Measurements from ENCODE around the gene PCLAF. TPM values are rescaled to one million over a fixed set of nuclear protein-coding genes. Genes with fewer than 3 reads are reported as not detected.
"Not testable (repeated sequence)": the region's sequence is repeated elsewhere in the genome, so short reads cannot be mapped to it uniquely, and the experiment has no call there.

Gene PCLAF
- total and polyA plus RNA-seq, 2 donors from 2014 or later: 1.3 to 1.5 TPM

DNA sequence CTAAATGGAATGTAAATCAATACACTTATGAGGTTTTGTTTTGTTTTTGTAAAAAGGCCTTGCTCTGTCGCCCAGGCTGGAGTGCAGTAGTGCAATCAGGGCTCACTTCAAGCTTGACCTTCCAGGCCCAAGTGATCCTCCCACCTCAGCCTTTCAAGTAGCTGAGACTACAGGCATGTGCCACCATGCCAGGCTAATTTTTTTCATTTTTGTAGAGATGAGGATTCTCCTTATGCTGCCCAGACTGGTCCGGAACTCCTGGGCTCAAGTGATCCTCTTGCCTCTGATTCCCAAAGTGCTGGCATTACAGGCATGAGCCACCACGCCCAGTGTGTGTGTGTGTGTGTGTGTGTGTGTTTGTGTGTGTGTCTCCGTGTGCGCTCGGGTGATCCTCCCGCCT, 5.0 kb upstream of the PCLAF start:
- Histone ChIP-seq H3K4me3 (ENCODE audit: low read length in 3 of 3) (no peak overlapping the region), H3K4me1 (ENCODE audit: control insufficient read depth in 2 of 3, insufficient read depth in 2 of 3, low read depth in 1 of 3, low read length in 3 of 3) (peaks cover 0 to 4% (median 0%) of the 10 kb centered on the region in 3 donors), H3K27ac (ENCODE audit: low read depth in 2 of 2, low read length in 2 of 2) (no peak overlapping the region), H3K9me3 (ENCODE audit: control insufficient read depth in 2 of 3, insufficient read depth in 1 of 3, low read length in 3 of 3) (no peaks in the 10 kb centered on the region), H3K9ac (ENCODE audit: low read length in 3 of 3) (no peak overlapping the region), H3K36me3 (ENCODE audit: control insufficient read depth in 2 of 3, insufficient read depth in 3 of 3, low read length in 3 of 3) (no peaks in the 10 kb centered on the region), H3K27me3 (ENCODE audit: control insufficient read depth, insufficient read depth, low read length) (no peaks in the 10 kb centered on the region)
- FAIRE-seq (no peak), DNase-seq (peak in 1 of 5 donors; percentile 19)
- TF ChIP-seq, protein P1, sequence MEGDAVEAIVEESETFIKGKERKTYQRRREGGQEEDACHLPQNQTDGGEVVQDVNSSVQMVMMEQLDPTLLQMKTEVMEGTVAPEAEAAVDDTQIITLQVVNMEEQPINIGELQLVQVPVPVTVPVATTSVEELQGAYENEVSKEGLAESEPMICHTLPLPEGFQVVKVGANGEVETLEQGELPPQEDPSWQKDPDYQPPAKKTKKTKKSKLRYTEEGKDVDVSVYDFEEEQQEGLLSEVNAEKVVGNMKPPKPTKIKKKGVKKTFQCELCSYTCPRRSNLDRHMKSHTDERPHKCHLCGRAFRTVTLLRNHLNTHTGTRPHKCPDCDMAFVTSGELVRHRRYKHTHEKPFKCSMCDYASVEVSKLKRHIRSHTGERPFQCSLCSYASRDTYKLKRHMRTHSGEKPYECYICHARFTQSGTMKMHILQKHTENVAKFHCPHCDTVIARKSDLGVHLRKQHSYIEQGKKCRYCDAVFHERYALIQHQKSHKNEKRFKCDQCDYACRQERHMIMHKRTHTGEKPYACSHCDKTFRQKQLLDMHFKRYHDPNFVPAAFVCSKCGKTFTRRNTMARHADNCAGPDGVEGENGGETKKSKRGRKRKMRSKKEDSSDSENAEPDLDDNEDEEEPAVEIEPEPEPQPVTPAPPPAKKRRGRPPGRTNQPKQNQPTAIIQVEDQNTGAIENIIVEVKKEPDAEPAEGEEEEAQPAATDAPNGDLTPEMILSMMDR (IDR thresholded peaks at IDR 0.05; ENCODE audit: borderline replicate concordance, extremely low read depth, insufficient read depth): no peak
- intact Hi-C loops (cut with DNase I): no loop called here

DNA sequence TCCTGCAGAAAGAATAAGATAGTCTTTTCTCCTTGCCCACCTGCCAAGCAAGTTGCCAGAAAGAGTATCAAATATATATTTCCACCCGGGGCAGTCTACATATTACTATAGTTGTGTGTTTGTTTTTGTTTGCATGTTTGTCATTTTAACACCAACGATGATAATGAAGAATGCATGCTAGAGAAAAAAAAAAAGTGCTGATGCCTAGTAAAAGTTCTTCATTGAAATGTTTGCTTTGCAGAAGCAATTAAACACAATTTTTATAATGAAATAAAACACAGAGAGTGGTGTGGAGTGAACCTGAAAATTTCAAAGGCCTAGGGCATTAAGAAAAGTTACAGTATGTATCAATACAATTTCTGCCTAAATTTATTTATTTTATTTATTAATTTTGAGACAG, 2.5 kb upstream of the PCLAF start:
- no peak overlapping the region for H3K4me3 ChIP-seq (ENCODE audit: low read length in 3 of 3)
- intact Hi-C loops (cut with DNase I): no loop called here
- no peaks in the 10 kb centered on the region for H3K9me3 ChIP-seq (ENCODE audit: control insufficient read depth in 2 of 3, insufficient read depth in 1 of 3, low read length in 3 of 3)
- H3K27me3 ChIP-seq (ENCODE audit: control insufficient read depth, insufficient read depth, low read length): no peaks in the 10 kb centered on the region
- H3K36me3 ChIP-seq (ENCODE audit: control insufficient read depth in 2 of 3, insufficient read depth in 3 of 3, low read length in 3 of 3): no peaks in the 10 kb centered on the region
- TF ChIP-seq, protein P1 (IDR thresholded peaks at IDR 0.05; ENCODE audit: borderline replicate concordance, extremely low read depth, insufficient read depth): no peak
- DNase-seq: no peak
- no peak overlapping the region for H3K27ac ChIP-seq (ENCODE audit: low read depth in 2 of 2, low read length in 2 of 2)
- H3K9ac ChIP-seq (ENCODE audit: low read length in 3 of 3): no peak overlapping the region
- H3K4me1 ChIP-seq (ENCODE audit: control insufficient read depth in 2 of 3, insufficient read depth in 2 of 3, low read depth in 1 of 3, low read length in 3 of 3): peaks cover 0 to 2% (median 0%) of the 10 kb centered on the region in 3 donors
- no peak for FAIRE-seq

GRCh38 chr15:64380130-64380870, 941 bp downstream of the PCLAF start:
- H3K4me1 ChIP-seq (ENCODE audit: control insufficient read depth in 2 of 3, insufficient read depth in 2 of 3, low read depth in 1 of 3, low read length in 3 of 3); H3K27me3 ChIP-seq (ENCODE audit: control insufficient read depth, insufficient read depth, low read length); H3K36me3 ChIP-seq (ENCODE audit: control insufficient read depth in 2 of 3, insufficient read depth in 3 of 3, low read length in 3 of 3); intact Hi-C loops (cut with DNase I); H3K9ac ChIP-seq (ENCODE audit: low read length in 3 of 3); FAIRE-seq; H3K27ac ChIP-seq (ENCODE audit: low read depth in 2 of 2, low read length in 2 of 2); DNase-seq; H3K9me3 ChIP-seq (ENCODE audit: control insufficient read depth in 2 of 3, insufficient read depth in 1 of 3, low read length in 3 of 3): not testable (repeated sequence)
- peak overlapping the region in 1 of 3 donors; percentile 63 for H3K4me3 ChIP-seq (ENCODE audit: low read length in 3 of 3)

DNA sequence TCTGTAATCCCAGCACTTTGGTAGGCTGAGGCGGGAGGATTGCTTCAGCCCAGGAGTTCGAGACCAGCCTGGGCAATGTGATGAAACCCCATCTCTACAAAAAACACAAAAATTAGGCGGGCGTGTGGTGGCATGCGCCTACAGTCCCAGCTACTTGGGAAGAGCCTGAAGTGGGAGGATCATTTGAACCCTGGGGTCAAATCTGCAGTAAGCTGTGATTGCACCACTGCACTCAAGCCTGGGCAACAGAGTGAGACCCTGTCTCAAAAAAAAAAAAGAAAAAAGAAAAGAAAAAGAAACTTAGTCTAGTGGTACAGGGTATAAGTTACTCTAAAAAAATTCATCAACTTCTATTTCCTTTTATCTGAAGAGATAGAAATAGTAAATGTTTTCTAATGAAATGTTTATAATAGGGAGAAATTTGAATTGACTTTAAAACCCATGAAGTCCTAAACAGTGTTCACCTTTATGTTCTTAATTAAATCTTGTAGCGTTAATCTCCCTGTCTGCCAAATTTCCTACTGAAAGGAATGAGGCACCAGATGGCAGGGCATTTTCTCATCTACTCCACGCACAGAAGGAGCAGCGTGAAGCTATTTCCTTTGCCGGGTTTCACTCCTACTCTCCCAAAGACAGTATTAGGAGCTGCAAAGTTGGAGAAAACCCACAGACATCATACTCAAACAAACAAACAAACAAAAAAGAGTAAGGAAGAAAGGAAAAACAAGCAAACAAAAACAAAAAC, 1.9 kb downstream of the PCLAF start:
- intact Hi-C loops (cut with DNase I): no loop called here
- Histone ChIP-seq H3K4me3 (ENCODE audit: low read length in 3 of 3) (peak overlapping the region in 1 of 3 donors; percentile 12), H3K9me3 (ENCODE audit: control insufficient read depth in 2 of 3, insufficient read depth in 1 of 3, low read length in 3 of 3) (no peaks in the 10 kb centered on the region), H3K4me1 (ENCODE audit: control insufficient read depth in 2 of 3, insufficient read depth in 2 of 3, low read depth in 1 of 3, low read length in 3 of 3) (no peaks in the 10 kb centered on the region), H3K36me3 (ENCODE audit: control insufficient read depth in 2 of 3, insufficient read depth in 3 of 3, low read length in 3 of 3) (no peaks in the 10 kb centered on the region), H3K9ac (ENCODE audit: low read length in 3 of 3) (no peak overlapping the region), H3K27ac (ENCODE audit: low read depth in 2 of 2, low read length in 2 of 2) (no peak overlapping the region), H3K27me3 (ENCODE audit: control insufficient read depth, insufficient read depth, low read length) (no peaks in the 10 kb centered on the region)
- DNase-seq (no peak), FAIRE-seq (no peak)
- TF ChIP-seq, protein P1 (IDR thresholded peaks at IDR 0.05; ENCODE audit: borderline replicate concordance, extremely low read depth, insufficient read depth): no peak

All from kidney (tissue), 14 donors.